OCI-LY1 (cell line): Measurements from ENCODE around the gene TEAD1.

Experiments
- CTCF ChIP-seq: fragments of 200-600 bp; sonication (generic), shearing (Covaris generic); IDR thresholded peaks from 2 replicates; pipeline ENCODE4 v1.5.1; 2017; ENCODE audit warnings: mild to moderate bottlenecking, antibody characterized with exemption, low read length, moderate library complexity, mixed read lengths
- EZH2 ChIP-seq: fragments of 200-600 bp; sonication (generic), shearing (Covaris generic); IDR thresholded peaks from 2 replicates; pipeline ENCODE4 v1.8.0; 2017; ENCODE audit warnings: borderline replicate concordance, mixed run types, mild to moderate bottlenecking, antibody characterized with exemption, low read length, moderate library complexity, mixed read lengths

GRCh38 chr11:12917822-12918221, 243.6 kb downstream of the TEAD1 start:
- TF ChIP-seq EZH2, result no peak
- TF ChIP-seq CTCF, result no peak
